Erythroblast (primary cell): ENCODE data around the gene UBC.

Source experiments
- GATA1 ChIP-seq: IDR thresholded peaks from 2 replicates; pipeline ENCODE4 v1.6.1; 2011; ENCODE audit warnings: low read depth, mild to moderate bottlenecking, control low read depth, low read length, moderate library complexity
- POLR2A ChIP-seq: IDR thresholded peaks from 2 replicates; pipeline ENCODE4 v1.6.1; 2011; ENCODE audit warnings: mild to moderate bottlenecking, low read length

DNA sequence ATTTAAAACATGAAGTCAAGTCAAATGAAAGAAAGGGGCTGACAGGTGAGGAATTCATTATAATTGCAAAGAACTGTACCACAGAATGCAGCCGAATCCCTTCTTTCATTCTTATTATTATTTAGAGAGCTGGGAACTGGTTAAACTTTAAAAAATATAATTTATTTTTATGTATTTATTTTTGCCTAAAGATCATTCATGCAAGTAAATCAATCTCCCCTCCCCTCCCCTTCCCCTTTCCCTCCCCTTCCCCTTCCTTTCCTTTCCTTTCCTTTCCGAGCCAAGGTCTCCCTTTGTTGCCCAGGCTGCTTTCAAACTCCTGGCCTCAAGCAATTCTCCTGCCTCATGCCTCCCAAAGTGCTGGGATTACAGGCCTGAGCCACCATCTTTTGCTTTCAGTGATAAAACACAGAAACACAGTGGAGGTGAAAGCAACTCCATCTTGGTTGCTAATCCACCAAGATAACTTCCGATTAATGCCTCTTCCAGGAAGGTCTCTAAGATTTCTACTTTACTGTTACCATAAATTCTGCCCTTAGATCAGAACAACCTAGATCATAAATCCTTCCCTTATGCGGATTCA, 6.0 kb upstream of the UBC start:
- TF ChIP-seq POLR2A (no peak), GATA1 (no peak)
